ENCODE data around the gene PRRC2A.

Gene PRRC2A

GRCh38 chr6:31626952-31627351 lies 6.4 kb downstream of the PRRC2A start:
- DNase-seq: no peak

- no peak for DNase-seq
Observed at GRCh38 chr6:31627690-31628287, 7.3 kb downstream of the PRRC2A start.

GRCh38 chr6:31629014-31629413 lies 8.5 kb downstream of the PRRC2A start:
- DNase-seq: no peak

- DNase-seq: no peak
Observed at GRCh38 chr6:31630177-31630934, 9.8 kb downstream of the PRRC2A start.

- DNase-seq: no peak
Observed at GRCh38 chr6:31631209-31631608, 10.7 kb downstream of the PRRC2A start.

- no peak for DNase-seq
Observed at GRCh38 chr6:31631681-31632278, 11.3 kb downstream of the PRRC2A start.

GRCh38 chr6:31632279-31632946 lies 11.9 kb downstream of the PRRC2A start:
- DNase-seq: no peak

GRCh38 chr6:31633447-31633846 lies 12.9 kb downstream of the PRRC2A start:
- no peak for DNase-seq

- no peak for DNase-seq
Observed at GRCh38 chr6:31634131-31634530, 13.6 kb downstream of the PRRC2A start.

GRCh38 chr6:31634969-31635575 lies 14.6 kb downstream of the PRRC2A start:
- DNase-seq: no peak

GRCh38 chr6:31636698-31637596 lies 16.4 kb downstream of the PRRC2A start:
- DNase-seq: no peak

- DNase-seq: no peak
Observed at GRCh38 chr6:31639043-31639442, 18.5 kb downstream of the PRRC2A start.

- no peak for DNase-seq
Observed at GRCh38 chr6:31639449-31639861, 18.9 kb downstream of the PRRC2A start.

- DNase-seq: no peak
Observed at GRCh38 chr6:31640612-31641011, 20.1 kb downstream of the PRRC2A start.

GRCh38 chr6:31641370-31641769 lies 20.9 kb downstream of the PRRC2A start:
- DNase-seq: no peak

GRCh38 chr6:31642798-31643570 lies 22.5 kb downstream of the PRRC2A start:
- no peak for DNase-seq

GRCh38 chr6:31643818-31644454 lies 23.4 kb downstream of the PRRC2A start:
- no peak for DNase-seq

GRCh38 chr6:31645325-31645724 lies 24.8 kb downstream of the PRRC2A start:
- DNase-seq: no peak

GRCh38 chr6:31651602-31652191 lies 31.2 kb downstream of the PRRC2A start:
- DNase-seq: no peak

All from CD4-positive, alpha-beta T cell treated with Interleukin-1 beta for 1 hour (primary cell).